ENCODE data around the gene STK4.

The STK4 gene

DNA sequence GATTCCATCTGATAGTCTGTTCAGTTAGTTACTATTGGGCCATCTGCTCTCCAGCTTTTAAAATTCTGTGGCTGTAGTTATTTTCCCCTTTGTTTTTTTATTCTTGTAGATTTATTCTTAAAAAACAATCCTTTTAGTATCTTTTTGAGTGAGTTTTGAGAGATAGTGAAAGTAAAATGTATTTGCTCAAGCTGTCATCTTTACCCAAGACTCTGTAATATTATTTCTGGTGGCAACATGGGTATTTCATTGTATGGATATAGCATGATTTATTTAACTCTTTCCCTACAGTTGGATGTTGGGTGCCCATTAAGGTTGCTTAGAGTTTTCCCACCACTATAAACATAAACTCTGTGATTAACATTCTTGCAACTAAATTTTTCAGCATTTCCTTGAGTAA lies 24.6 kb downstream of the STK4 start:
- TF ChIP-seq, protein P1, sequence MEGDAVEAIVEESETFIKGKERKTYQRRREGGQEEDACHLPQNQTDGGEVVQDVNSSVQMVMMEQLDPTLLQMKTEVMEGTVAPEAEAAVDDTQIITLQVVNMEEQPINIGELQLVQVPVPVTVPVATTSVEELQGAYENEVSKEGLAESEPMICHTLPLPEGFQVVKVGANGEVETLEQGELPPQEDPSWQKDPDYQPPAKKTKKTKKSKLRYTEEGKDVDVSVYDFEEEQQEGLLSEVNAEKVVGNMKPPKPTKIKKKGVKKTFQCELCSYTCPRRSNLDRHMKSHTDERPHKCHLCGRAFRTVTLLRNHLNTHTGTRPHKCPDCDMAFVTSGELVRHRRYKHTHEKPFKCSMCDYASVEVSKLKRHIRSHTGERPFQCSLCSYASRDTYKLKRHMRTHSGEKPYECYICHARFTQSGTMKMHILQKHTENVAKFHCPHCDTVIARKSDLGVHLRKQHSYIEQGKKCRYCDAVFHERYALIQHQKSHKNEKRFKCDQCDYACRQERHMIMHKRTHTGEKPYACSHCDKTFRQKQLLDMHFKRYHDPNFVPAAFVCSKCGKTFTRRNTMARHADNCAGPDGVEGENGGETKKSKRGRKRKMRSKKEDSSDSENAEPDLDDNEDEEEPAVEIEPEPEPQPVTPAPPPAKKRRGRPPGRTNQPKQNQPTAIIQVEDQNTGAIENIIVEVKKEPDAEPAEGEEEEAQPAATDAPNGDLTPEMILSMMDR (IDR thresholded peaks at IDR 0.05; ENCODE audit: control insufficient read depth, extremely low read depth, insufficient read depth): no peak
- no peak overlapping the region for H3K4me3 ChIP-seq (ENCODE audit: low read depth, low read length)
- no peak for DNase-seq (ENCODE audit: low read depth)

DNA sequence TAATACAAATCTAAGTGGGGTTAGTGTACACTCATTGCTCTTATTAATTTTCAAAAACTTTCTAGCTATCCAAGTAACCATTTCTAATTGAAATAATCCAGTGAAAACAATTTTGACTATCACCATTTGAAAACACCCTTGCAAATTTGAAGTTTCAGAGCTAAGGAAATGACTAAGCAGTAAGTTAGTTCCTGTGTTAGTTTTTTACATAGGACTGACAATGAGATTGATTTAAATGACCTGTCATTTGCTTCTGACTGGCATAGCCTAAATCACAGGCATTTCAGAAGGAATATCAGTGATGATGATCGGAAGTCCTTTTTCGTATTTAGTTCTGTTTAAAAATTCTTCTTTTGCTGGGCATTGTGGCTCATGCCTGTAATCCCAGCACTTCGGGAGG lies 27.0 kb downstream of the STK4 start:
- DNase-seq (ENCODE audit: low read depth): no peak
- TF ChIP-seq, protein P1 (IDR thresholded peaks at IDR 0.05; ENCODE audit: control insufficient read depth, extremely low read depth, insufficient read depth): no peak
- H3K4me3 ChIP-seq (ENCODE audit: low read depth, low read length): no peak overlapping the region

DNA sequence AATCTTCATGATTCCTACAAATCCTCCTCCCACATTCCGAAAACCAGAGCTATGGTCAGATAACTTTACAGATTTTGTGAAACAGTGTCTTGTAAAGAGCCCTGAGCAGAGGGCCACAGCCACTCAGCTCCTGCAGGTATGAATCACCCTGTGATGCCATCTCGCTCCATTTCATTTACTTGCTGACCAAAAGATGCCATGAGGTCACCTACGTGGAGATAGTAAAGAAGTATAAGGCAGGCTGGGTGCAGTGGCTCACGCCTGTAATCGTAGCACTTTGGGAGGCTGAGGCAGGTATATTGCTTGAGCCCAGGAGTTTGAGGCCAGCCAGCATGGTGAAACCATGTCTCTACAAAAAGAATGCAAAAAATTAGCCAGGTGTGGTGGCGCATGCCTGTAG lies 30.9 kb downstream of the STK4 start:
- no peak for DNase-seq (ENCODE audit: low read depth)
- TF ChIP-seq, protein P1 (IDR thresholded peaks at IDR 0.05; ENCODE audit: control insufficient read depth, extremely low read depth, insufficient read depth): no peak
- H3K4me3 ChIP-seq (ENCODE audit: low read depth, low read length): no peak overlapping the region

DNA sequence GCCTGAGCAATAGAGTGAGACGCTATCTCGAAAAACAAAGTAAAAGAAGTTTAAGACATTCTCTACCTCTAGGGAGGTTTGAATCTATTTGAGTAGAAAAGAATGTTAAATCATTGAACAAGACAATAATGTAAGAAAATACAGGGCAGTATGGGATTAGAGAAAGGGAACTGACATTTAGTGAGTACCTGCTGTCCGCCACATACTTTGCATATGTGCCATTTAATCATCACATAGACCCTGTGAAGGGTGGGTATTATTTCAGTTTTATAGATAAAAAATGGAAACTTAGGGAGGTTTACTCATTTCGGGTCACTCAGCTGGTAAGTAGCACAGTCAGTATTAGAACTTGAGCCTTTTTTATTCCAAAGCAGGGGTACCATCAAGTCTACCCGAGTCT lies 31.4 kb downstream of the STK4 start:
- no peak for DNase-seq (ENCODE audit: low read depth)
- TF ChIP-seq, protein P1 (IDR thresholded peaks at IDR 0.05; ENCODE audit: control insufficient read depth, extremely low read depth, insufficient read depth): no peak
- H3K4me3 ChIP-seq (ENCODE audit: low read depth, low read length): no peak overlapping the region

DNA sequence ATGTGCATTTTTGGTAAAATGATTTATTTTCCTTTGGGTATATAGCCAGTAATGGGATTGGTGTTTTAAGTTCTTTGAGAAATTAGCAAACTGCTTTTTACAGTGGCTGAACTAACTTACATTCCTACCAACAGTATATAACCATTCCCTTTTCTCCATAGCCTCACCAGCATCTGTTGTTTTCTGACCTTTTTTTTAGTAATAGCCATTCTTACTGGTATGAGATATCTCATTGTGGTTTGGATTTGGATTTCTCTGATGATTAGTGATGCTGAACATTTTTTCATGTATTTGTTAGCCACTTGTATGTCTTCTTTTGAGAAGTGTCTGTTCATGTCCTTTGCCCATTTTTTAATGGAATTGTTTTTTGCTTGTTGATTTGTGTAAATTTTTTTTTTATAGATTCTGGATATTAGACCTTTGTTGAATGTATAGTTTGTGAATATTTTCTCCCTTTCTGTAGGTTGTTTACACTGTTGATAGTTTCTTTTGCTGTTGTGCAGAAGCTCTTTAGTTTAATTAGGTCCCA lies 42.3 kb downstream of the STK4 start:
- DNase-seq (ENCODE audit: low read depth): no peak
- TF ChIP-seq, protein P1 (IDR thresholded peaks at IDR 0.05; ENCODE audit: control insufficient read depth, extremely low read depth, insufficient read depth): no peak
- H3K4me3 ChIP-seq (ENCODE audit: low read depth, low read length): no peak overlapping the region

DNA sequence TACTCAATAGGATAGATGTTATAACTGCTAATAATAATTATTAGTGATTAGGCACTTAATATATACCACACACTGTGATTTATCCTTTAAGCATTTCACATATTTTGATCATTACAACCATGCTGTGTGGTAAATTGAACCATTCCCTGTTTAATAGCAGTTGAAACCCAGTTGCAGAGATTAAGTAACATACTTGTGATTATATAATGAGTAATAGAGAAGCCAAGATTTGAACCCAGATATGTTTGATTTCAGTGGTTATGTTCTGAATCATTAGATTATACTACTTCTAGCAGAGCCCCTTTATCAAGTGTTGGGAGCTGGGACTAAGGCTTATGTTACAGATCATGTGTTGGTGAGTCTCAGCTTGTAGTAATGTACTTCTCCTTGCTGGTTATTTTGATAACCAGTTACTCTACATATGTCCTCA lies 44.1 kb downstream of the STK4 start:
- no peak overlapping the region for H3K4me3 ChIP-seq (ENCODE audit: low read depth, low read length)
- DNase-seq (ENCODE audit: low read depth): no peak
- TF ChIP-seq, protein P1 (IDR thresholded peaks at IDR 0.05; ENCODE audit: control insufficient read depth, extremely low read depth, insufficient read depth): no peak

DNA sequence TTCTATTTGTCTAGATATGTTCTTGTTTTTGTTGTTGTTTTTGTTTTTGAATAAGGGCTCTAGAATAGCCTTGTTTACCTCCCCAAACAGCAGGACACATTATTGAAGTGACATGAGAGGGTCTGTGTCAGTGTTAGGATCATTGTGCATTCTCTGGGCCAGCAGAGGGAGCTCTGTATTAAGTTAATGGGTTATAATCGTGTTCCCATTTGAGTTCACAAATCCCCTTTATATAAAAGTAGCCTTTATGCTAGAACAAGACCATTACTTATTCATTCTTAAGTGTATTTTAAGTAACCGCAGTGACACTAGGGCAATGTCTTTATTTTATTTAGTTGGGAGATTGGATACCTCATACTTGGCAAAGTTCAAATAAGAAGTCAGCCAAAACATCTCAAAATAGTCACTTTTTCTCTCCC lies 44.8 kb downstream of the STK4 start:
- DNase-seq (ENCODE audit: low read depth): peak; percentile 15
- TF ChIP-seq, protein P1 (IDR thresholded peaks at IDR 0.05; ENCODE audit: control insufficient read depth, extremely low read depth, insufficient read depth): peak; percentile 78
- H3K4me3 ChIP-seq (ENCODE audit: low read depth, low read length): no peak overlapping the region

Data from LNCaP clone FGC (cell line).